Activated T-helper 2 cell treated with anti-CD3 and anti-CD28 coated beads, Interferon-gamma antibody, Interleukin-2, Interleukin-4, amounts not matched to agents 10 μg/mL and 5 μg/mL and 100 μg/mL, durations not matched to agents 14 hours and 24 hours and 36 hours (primary cell): Measurements from ENCODE around the gene ZDHHC16. TPM values are rescaled to one million over a fixed set of nuclear protein-coding genes. Genes with fewer than 3 reads are reported as not detected.
"Not testable (repeated sequence)": the region's sequence is repeated elsewhere in the genome, so short reads cannot be mapped to it uniquely, and the experiment has no call there.

Experiments used
- DNase-seq: peaks from one replicate; pipeline ENCODE4 v3.0.0; 2021; ENCODE audit warnings: low spot score
- H3K27ac Mint-ChIP-seq: one replicate; pipeline ENCODE4 v1.8.0; 2021; ENCODE audit warnings: mixed read lengths
- H3K27me3 Mint-ChIP-seq: one replicate; pipeline ENCODE4 v1.8.0; 2021; ENCODE audit warnings: low read depth, mixed read lengths
- H3K36me3 Mint-ChIP-seq: one replicate; pipeline ENCODE4 v1.8.0; 2021; ENCODE audit warnings: low read depth, mixed read lengths
- H3K4me1 Mint-ChIP-seq: one replicate; pipeline ENCODE4 v1.8.0; 2021; ENCODE audit warnings: low read depth, mixed read lengths
- H3K4me3 Mint-ChIP-seq: one replicate; pipeline ENCODE4 v1.8.0; 2021; ENCODE audit warnings: low read depth, mild to moderate bottlenecking, moderate library complexity, mixed read lengths
- H3K9me3 Mint-ChIP-seq: one replicate; pipeline ENCODE4 v1.8.0; 2021; ENCODE audit warnings: mixed read lengths
- intact Hi-C: fragments of 100-400 bp; cut with micrococcal nuclease; formaldehyde crosslinking; loops from one replicate; pipeline ENCODE4 v1.15.1; 2023
- total RNA-seq: library from RNA; stranded (reverse); gene quantifications from 2 replicates; pipeline ENCODE4 v1.2.3, GENCODE V29; 2022

ZDHHC16 gene
- total RNA-seq, result 41.4 and 52.9 TPM in 2 replicates

- peak; percentile 92 for DNase-seq
- Mint-ChIP-seq H3K4me3 (peak within 1 kb of the TSS; percentile 95), H3K4me1 (peaks cover 34% of the 10 kb centered on the region), H3K36me3 (peaks cover 38% of the 10 kb centered on the region), H3K27ac (peak within 1 kb of the TSS; percentile 69), H3K9me3 (no peaks in the 10 kb centered on the region), H3K27me3 (no peaks in the 10 kb centered on the region)
- intact Hi-C loops, result loop anchor here (1.0 kb wide), 4 partner anchors 18 to 52 kb away; partner anchors contain the start of genes MMS19, RRP12 and UBTD1
Measured at GRCh38 chr10:97445722-97446639, at the start of gene ZDHHC16, which contains the start of gene EXOSC1. Gene ZDHHC16, plus strand, starts transcription at chr10:97446175. Its CDS starts 5,501 bp downstream, at chr10:97451676. Gene EXOSC1, minus strand, starts transcription at chr10:97446006. Its CDS starts 21 bp downstream, at chr10:97445985.

GRCh38 chr10:97399843-97400545 lies 46.0 kb upstream of the ZDHHC16 start:
- Mint-ChIP-seq H3K36me3 (peaks cover 23% of the 10 kb centered on the region), H3K9me3 (no peaks in the 10 kb centered on the region), H3K27ac (peak overlapping the region; percentile 89), H3K4me1 (peaks cover 11% of the 10 kb centered on the region), H3K27me3 (no peaks in the 10 kb centered on the region), H3K4me3 (peak overlapping the region; percentile 97)
- intact Hi-C loops, result loop anchor here (2.0 to 5.0 kb wide), 3 partner anchors 73 to 108 kb away; partner anchors contain the start of genes ARHGAP19, MMS19 and UBTD1
- DNase-seq, result no peak

- peak within 1 kb of the TSS; percentile 89 for H3K27ac Mint-ChIP-seq
- H3K27me3 Mint-ChIP-seq, result no peaks in the 10 kb centered on the region
- H3K4me1 Mint-ChIP-seq, result peaks cover 11% of the 10 kb centered on the region
- intact Hi-C loops, result loop anchor here (1.0 to 5.0 kb wide), 6 partner anchors 12 to 109 kb away; partner anchors contain the start of genes ARHGAP19, EXOSC1, MMS19 and UBTD1
- H3K9me3 Mint-ChIP-seq, result no peaks in the 10 kb centered on the region
- peak; percentile 87 for DNase-seq
- H3K36me3 Mint-ChIP-seq, result peaks cover 20% of the 10 kb centered on the region
- H3K4me3 Mint-ChIP-seq, result peak within 1 kb of the TSS; percentile 97
Measured at GRCh38 chr10:97400665-97401454, 45.1 kb upstream of the ZDHHC16 start, which contains the start of gene RRP12. Gene RRP12, minus strand, starts transcription at chr10:97401340. Its CDS starts 109 bp downstream, at chr10:97401231.

- no peaks in the 10 kb centered on the region for H3K9me3 Mint-ChIP-seq
- H3K27me3 Mint-ChIP-seq, result no peaks in the 10 kb centered on the region
- H3K36me3 Mint-ChIP-seq, result peaks cover 14% of the 10 kb centered on the region
- H3K4me1 Mint-ChIP-seq, result peaks cover 11% of the 10 kb centered on the region
- no peak for DNase-seq
- peak overlapping the region; percentile 89 for H3K27ac Mint-ChIP-seq
- intact Hi-C loops, result loop anchor here (1.0 to 5.0 kb wide), 6 partner anchors 12 to 109 kb away; partner anchors contain the start of genes ARHGAP19, EXOSC1, MMS19 and UBTD1
- peak overlapping the region; percentile 97 for H3K4me3 Mint-ChIP-seq
Measured at GRCh38 chr10:97401455-97401919, 44.5 kb upstream of the ZDHHC16 start.

- H3K27me3 Mint-ChIP-seq, result no peaks in the 10 kb centered on the region
- intact Hi-C loops, result loop anchor here (5.0 kb wide), 2 partner anchors 77 to 112 kb away; partner anchors contain the start of gene ARHGAP19
Measured at GRCh38 chr10:97404044-97404443, 41.9 kb upstream of the ZDHHC16 start.

GRCh38 chr10:97406064-97406463 lies 39.9 kb upstream of the ZDHHC16 start:
- DNase-seq, result no peak
- H3K27me3 Mint-ChIP-seq, result no peaks in the 10 kb centered on the region
- intact Hi-C loops, result no loop called here
- H3K4me1 Mint-ChIP-seq, result peaks cover 20% of the 10 kb centered on the region
- no peaks in the 10 kb centered on the region for H3K9me3 Mint-ChIP-seq
- H3K4me3 Mint-ChIP-seq, result no peak overlapping the region
- no peak overlapping the region for H3K27ac Mint-ChIP-seq
- peaks cover under 1% of the 10 kb centered on the region for H3K36me3 Mint-ChIP-seq

More at GRCh38 chr10:97404044-97404443, 41.9 kb upstream of the ZDHHC16 start:
- Mint-ChIP-seq H3K36me3 (peaks cover 9% of the 10 kb centered on the region), H3K9me3 (no peaks in the 10 kb centered on the region), H3K4me1 (peaks cover 20% of the 10 kb centered on the region), H3K27ac (no peak overlapping the region), H3K4me3 (no peak overlapping the region)
- DNase-seq, result no peak

- H3K9me3 Mint-ChIP-seq, intact Hi-C loops, H3K27ac Mint-ChIP-seq, H3K4me3 Mint-ChIP-seq, H3K27me3 Mint-ChIP-seq, DNase-seq, H3K36me3 Mint-ChIP-seq: not testable (repeated sequence)
- H3K4me1 Mint-ChIP-seq, result peaks cover 17% of the 10 kb centered on the region
Measured at GRCh38 chr10:97406483-97406882, 39.5 kb upstream of the ZDHHC16 start.

- Mint-ChIP-seq H3K4me1 (peaks cover 16% of the 10 kb centered on the region), H3K36me3 (no peaks in the 10 kb centered on the region), H3K27ac (peak overlapping the region; percentile 61), H3K9me3 (no peaks in the 10 kb centered on the region), H3K4me3 (peak overlapping the region; percentile 13), H3K27me3 (no peaks in the 10 kb centered on the region)
- intact Hi-C loops, result loop anchor here (1.0 kb wide), 3 partner anchors 21 to 146 kb away; no protein-coding TSS in a partner anchor
- DNase-seq, result peak; percentile 57
Measured at GRCh38 chr10:97407211-97407951, 38.6 kb upstream of the ZDHHC16 start.

GRCh38 chr10:97407952-97408248 lies 38.1 kb upstream of the ZDHHC16 start:
- Mint-ChIP-seq H3K27ac (peak overlapping the region; percentile 61), H3K4me3 (no peak overlapping the region), H3K9me3 (no peaks in the 10 kb centered on the region), H3K4me1 (peaks cover 20% of the 10 kb centered on the region), H3K27me3 (no peaks in the 10 kb centered on the region), H3K36me3 (peaks cover under 1% of the 10 kb centered on the region)
- no peak for DNase-seq
- intact Hi-C loops, result loop anchor here (1.0 kb wide), 3 partner anchors 20 to 145 kb away; no protein-coding TSS in a partner anchor

- no peak for DNase-seq
- Mint-ChIP-seq H3K27me3 (no peaks in the 10 kb centered on the region), H3K36me3 (peaks cover 3% of the 10 kb centered on the region), H3K27ac (no peak overlapping the region), H3K9me3 (no peaks in the 10 kb centered on the region), H3K4me1 (peaks cover 24% of the 10 kb centered on the region), H3K4me3 (no peak overlapping the region)
- intact Hi-C loops, result no loop called here
Measured at GRCh38 chr10:97408496-97408992, 37.4 kb upstream of the ZDHHC16 start.

GRCh38 chr10:97411406-97411805 lies 34.6 kb upstream of the ZDHHC16 start:
- Mint-ChIP-seq H3K4me1 (peaks cover 47% of the 10 kb centered on the region), H3K4me3 (no peak overlapping the region), H3K27me3 (no peaks in the 10 kb centered on the region), H3K27ac (no peak overlapping the region), H3K36me3 (peaks cover 3% of the 10 kb centered on the region), H3K9me3 (no peaks in the 10 kb centered on the region)
- no peak for DNase-seq
- intact Hi-C loops, result no loop called here
